Stimulated activated CD4-positive, alpha-beta T cell treated with anti-CD3 and anti-CD28 coated beads, Interleukin-4, amount 100 ng/mL, for 48 hours (primary cell): ENCODE results near the gene TWIST2.

Experiments
- DNase-seq, 2 donors: peaks; one replicate each; pipeline ENCODE4 v3.0.0-alpha.2; 2020; ENCODE audit warnings: low read depth in 2 of 2

The TWIST2 gene

DNA sequence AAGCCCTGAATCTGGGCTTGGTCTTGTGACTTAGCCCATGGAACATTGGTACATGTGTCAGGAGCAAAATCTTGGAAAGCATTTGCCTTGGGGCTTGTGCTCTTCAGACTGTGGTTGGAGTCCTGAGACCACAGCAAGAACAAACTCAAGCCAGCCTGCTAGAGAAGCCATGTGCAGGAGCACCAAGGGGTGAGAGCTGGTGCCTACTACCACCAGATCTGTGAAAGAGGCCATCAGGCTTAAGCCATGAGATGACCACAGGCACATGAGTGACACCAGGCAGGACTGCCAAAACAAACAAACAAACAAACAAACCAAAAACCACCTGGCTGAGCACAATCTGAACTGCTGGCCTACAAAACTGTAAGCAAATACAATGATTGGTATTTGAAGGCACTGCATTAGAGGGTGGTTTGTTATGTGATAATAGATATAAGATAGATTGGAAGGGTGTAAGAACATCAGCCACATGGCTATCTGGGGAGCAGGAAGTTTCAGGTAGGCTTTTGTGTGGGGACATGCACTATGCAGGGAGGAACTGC lies 9.0 kb upstream of the TWIST2 start:
- DNase-seq = no peak

GRCh38 chr2:238839428-238839827 lies 8.5 kb upstream of the TWIST2 start:
- no peak for DNase-seq

DNA sequence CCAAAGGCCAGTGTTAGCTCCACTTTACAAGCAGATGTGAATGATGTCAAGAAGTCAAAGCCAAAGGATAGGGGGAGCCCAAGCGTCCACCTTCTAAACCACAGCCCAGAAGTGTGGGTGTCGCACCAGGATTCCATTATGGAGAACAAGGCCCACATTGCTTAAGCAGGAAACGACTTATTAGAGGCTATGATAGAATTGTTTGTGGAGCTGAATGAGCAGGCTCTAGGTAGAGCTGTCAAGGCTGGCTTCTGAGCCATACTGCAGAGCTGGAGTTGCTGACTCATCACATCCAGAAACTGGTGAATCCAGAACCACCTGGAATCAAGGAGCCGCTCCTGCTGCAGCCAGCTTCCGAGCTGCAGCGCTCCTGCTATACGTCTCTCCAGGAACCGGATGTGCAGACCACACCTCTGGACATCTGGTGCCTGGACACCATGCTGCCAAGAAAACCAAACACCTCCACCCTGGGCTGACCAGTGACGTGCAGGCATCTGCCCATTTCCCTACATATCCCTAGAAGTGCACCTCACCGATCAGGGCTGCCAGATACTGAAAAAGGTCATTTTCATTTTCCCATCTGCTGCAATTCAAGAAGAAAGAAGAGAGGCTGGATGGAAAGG lies 6.2 kb upstream of the TWIST2 start:
- DNase-seq = no peak

DNA sequence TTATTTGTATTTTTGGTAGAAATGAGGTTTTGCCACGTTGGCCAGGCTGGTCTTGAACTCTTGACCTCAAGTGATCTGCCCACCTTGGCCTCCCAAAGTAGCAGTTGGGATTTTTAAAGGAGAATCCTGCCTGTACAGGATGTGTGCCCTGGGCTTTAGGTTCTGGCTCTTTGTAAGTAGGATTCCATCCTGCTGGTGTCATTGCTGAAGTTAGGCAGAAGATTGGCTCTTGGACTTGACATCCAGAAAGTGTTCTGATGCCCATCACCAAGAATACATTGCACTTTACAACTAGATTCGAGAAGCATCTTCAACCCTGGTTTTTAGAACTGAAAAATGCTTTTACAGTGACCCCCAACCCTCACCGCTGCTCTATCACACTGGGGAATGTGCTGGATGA lies 4.4 kb upstream of the TWIST2 start:
- no peak for DNase-seq

- DNase-seq = no peak
These were observed 2.1 kb upstream of the TWIST2 start for GRCh38 chr2:238845583-238846377.

- DNase-seq = no peak
These were observed 1.6 kb upstream of the TWIST2 start for GRCh38 chr2:238846378-238846627.

DNA sequence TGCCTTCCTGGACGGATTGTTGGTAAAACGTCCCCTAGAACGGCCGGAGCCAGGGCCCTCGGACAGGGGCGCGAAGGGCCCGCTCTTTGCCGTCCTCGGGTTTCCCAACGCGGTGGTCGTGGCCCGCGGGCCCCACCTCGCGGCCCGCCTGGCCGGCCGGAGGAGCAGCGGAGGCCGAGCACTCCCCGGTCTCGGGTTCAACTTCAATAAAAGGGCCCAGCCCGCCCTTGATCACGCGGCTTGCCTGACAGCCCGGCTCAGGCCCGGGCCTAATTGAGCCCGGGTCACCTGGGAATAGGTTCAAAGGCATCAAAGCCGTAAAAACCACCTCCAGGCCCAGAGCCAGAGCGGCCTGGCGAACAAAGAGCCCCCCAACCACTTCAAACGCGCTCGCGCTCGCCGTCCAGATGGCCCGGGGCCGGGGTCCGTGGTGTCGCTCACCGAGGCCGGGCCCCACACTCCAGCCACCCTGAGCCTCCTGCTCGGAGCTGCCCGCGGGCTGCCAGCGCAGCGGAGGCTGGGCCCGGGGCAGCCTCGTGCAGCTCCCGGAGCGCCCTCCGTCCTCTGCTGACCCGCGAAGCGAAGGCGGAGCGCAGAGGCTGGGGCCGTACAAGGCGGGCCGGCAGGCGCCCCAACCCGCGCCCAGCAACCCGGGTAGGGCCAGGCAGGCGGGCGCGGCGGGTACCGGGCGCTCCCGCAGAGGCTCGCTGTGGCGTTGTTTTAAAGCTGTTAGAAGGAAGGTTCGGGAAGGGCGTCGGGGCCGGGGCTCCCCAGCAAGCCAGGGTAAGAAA lies 1.1 kb upstream of the TWIST2 start:
- DNase-seq = no peak

GRCh38 chr2:238847419-238847801 lies 475 bp upstream of the TWIST2 start:
- DNase-seq = no peak

- no peak for DNase-seq
These were observed 748 bp downstream of the TWIST2 start for GRCh38 chr2:238848691-238848975.

- DNase-seq = no peak
These were observed 1.3 kb downstream of the TWIST2 start for GRCh38 chr2:238848976-238849853.

- no peak for DNase-seq
These were observed 2.2 kb downstream of the TWIST2 start for GRCh38 chr2:238850091-238850490.

DNA sequence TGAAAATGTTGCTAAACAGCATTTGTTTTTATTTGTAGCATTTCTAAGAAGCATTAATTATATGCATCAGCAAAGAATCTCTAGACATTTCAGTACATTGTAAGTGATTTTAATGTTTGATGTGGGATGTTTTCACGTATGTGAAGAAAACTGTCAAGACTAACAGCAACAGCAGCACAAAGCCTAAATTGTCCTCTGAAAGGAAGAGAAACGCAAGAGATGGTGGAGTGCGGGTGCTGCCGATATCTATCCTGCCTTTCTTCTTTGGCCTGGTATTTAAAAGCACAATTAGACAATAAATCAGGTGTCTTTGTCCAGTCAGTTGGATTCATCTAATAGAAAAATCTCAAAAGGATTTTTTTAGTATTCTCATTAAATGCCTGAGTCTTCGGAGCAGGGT lies 3.1 kb downstream of the TWIST2 start:
- DNase-seq = no peak

DNA sequence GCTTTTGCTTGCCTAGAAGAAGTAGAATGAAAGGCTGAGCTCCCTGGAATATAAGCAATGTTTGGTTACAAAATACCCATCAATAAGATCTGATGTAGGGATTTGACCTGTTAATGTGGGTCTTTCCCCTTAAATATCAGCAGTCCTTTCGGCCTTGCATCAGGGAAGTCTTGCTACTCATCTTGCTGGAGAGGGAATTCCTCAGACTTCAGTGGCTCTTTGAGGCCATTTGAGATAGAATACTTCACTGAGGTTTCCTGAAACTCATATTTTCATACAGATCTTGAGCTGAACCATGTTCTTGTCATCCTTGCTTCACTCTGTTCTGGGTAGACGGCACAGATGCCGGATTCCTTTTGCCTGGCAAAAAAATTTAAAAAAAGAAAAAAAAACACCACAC lies 3.9 kb downstream of the TWIST2 start:
- no peak for DNase-seq

DNA sequence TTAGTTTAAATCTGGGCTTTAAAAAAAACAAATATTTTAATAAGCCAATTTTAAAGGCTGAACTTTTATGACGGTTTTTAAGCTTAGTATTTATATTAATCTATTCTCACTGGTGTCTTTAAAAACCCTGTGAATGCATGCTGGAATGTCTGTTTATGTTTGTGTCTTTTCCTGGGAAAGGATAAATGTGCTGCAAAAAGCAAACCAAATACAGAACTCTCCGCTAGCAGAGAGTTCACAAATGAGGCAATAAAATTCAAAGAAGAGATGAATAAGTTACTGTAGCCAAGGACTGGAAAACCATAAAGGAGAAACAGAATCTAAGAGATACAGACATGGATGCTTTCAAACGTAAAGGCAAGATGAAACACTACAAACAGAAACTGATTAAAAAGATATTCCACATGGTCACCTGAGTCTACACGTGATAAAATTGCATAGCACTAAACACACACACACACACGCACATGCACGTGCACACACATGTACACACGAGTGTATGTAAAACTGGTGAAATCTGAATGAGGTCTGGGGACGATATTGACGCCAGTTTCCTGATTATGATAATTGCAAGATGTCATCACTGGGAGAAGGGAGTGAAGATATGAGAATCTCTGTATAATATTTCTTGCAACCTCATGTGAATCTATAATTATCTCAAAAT lies 4.5 kb downstream of the TWIST2 start:
- no peak for DNase-seq

DNA sequence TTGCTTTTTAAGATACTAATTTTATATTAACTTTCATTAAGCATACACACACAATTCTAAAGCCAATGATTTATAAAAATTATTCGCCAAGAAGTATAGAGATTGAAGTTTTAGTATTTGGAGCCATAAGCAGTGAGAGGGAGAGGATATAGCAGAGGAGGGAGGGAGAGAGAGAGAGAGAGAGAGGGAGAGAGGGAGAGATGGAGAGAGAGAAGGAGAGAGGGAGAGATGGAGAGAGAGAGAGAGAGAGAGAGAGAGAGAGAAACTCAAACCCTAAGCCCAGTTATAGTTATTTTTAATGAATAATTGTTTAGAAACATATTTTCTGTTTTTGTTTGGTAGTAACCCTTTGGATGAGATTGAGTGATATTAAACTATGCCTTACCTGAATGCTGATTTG lies 5.3 kb downstream of the TWIST2 start:
- DNase-seq = no peak

DNA sequence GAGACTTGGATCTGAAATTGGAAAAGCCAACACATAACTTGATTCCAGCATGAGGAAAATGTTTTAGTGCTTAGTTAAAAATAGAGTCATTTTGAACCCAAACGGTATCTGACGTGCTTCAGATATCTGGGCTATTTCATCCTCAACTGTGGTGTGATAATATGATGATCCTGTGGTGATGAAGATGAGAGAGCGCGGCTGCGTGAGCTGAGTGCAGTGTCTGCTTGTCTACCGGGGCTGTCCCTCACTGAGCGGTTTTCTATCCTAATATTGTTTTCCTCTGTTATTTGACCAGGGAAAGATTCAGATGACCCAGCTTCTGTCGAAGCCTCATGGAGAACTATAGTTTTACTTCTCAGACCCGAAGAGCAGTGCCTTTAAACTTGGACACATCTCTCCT lies 5.8 kb downstream of the TWIST2 start:
- DNase-seq = no peak

DNA sequence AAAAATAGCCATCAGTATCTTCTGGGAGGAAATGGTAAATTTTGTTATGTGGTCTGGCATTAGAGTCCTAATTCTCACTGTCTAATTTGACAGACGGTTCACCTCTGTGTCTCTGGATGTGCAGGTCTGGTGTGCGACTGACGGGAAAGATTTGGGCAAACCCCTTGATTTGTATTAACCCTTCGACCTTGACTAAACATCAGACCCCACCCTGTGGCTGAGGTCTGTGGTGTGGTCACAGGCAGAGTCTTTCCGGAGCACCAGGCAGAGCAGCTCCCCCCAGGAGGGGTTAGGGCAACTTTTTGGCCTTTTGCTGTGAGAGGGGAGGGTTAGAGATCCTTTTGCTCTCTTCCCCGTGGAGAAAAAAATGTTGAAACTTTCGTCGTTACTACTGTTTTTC lies 6.4 kb downstream of the TWIST2 start:
- no peak for DNase-seq

DNA sequence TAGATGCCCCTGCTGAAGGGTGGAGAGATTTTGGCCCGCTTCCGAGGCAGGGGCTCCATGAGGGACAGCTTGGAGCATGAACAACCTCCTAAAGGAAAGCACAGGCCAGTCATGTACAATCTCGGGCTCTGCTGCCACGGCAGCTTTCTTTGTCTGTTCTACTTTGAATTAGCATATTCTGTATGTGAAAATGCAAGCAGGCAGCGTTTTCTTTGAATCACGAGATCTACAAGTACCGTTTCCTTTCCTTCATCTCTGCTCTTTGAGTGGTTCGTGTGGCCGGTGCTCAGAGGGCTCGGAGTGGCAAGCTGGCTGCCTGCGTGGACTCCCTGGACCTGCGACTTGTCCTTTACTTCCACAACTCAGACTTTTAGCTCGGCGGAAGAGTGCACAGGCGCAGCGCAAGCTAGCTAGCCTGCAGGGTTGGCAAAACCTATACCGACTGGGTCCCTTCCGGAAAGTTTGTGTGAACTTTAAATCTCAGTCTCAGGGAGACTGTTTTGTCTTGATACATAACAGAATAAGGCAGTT lies 6.9 kb downstream of the TWIST2 start:
- no peak for DNase-seq

DNA sequence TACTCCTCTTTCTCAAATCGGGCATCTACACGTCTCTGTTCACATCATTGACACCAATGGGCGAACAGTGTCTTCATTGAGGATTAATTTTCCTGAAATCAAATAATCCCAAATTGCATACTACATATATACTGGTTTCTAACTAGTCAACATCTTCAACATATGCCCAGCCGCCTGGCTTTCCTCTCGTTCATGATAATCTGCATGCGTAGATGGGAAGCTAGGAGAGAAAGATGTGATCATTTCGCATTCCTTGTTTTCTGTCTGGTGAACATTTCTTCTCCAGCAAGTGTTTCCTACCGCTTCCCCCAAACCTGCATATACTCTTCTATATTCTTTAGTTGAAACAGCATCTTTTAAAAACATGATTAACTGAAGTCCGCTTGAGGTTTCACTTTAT lies 7.4 kb downstream of the TWIST2 start:
- no peak for DNase-seq

DNA sequence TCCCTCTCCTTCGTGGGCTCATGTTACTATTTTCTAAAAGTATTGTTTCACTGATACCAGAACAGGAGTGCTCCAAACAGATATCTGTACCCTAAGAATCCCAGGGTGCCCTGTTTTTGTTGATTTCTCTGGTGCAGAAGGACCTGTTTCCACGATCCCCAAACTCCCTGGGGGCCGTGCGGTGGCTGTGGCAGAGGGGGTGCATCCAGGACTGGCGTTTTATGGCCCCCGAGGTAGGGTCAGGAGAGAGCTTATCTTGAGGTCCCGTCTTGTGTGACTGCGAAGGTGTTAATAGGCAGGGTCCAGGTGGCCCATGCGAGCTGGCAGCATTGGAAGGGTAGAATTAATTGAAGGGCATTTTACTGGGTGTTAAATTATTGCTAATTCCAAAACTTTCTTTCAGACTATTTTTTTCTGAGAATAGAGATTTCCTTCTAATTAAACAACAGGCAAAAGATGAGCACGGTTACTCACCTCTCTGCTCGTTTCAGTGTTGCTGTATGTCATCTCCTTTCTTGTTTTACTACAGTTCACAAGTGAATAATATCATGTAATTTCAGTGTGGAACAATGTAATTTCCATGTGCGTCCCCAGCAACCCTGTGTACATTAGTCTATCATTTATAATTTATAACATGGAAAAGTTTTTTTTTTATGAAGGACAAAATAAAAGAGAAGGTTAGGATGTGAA lies 8.2 kb downstream of the TWIST2 start:
- no peak for DNase-seq
